GM12878 (cell line): ENCODE data around the gene SIM2. TPM values are rescaled to one million over a fixed set of nuclear protein-coding genes. Genes with fewer than 3 reads are reported as not detected.

ENCODE experiments used
- ATAC-seq: fragments of 200-7000 bp; cut with Tn5 transposase; 3 replicates; pipeline ENCODE4 v1.9.1; 2020; ENCODE audit warnings: mild to moderate bottlenecking, moderate library complexity
- BruUV-seq: library from RNA; stranded (reverse); fragments of 400-500 nt; replicated peaks from 2 replicates; lab custom pipeline; 2021; lab: Mats Ljungman, UMichigan
- CTCF ChIA-PET: fragments of 300-600 bp; sonication (Branson Sonifier 250); formaldehyde crosslinking; extraction: SDS; loops from one replicate; lab custom pipeline; 2021; ENCODE audit warnings: inconsistent platforms; lab: Yijun Ruan, JAX
- POLR2A ChIA-PET: fragments of 350-600 bp; formaldehyde crosslinking; extraction: SDS; loops from one replicate; lab custom pipeline; 2021; ENCODE audit warnings: inconsistent platforms; lab: Charles Lee
- RAD21 ChIA-PET: fragments of 300-600 bp; sonication (Branson Sonifier 250); formaldehyde crosslinking; loops from one replicate; lab custom pipeline; 2023; ENCODE audit warnings: antibody characterized with exemption; ENCODE audit not compliant: unreplicated experiment; lab: Charles Lee
- SMC1A ChIA-PET: fragments of 300-600 bp; sonication (Branson Sonifier 250); formaldehyde crosslinking; loops from one replicate; lab custom pipeline; 2023; ENCODE audit not compliant: unreplicated experiment, uncharacterized antibody; lab: Charles Lee
- DNase-seq: peaks from one replicate; pipeline ENCODE4 v3.0.0-alpha.2; 2011; ENCODE audit warnings: low read depth, low spot score
- FAIRE-seq: peaks from 3 replicates; lab custom pipeline; 2011; peaks lifted over from hg19 to GRCh38; lab: Jason Lieb, UNC
- H2AFZ ChIP-seq: 2 replicates; pipeline ENCODE4 v1.6.0; 2011; ENCODE audit warnings: low read depth, low read length, control low read depth; ENCODE audit not compliant: control insufficient read depth
- H3K27ac ChIP-seq: 2 replicates; pipeline ENCODE4 v1.5.1; 2011; ENCODE audit warnings: control low read depth; ENCODE audit not compliant: control insufficient read depth, insufficient read depth
- H3K27me3 ChIP-seq, 2 experiments: replicated peaks in 1 of 2; 2 replicates each; pipeline versions ENCODE4 v1.6.0 to v1.6.1; 2011; ENCODE audit warnings: low read length in 1 of 2; ENCODE audit not compliant: control insufficient read depth in 2 of 2, insufficient read depth in 2 of 2
- H3K36me3 ChIP-seq, 2 experiments: 2 replicates each; pipeline ENCODE4 v1.5.1; 2011; ENCODE audit warnings: low read length in 1 of 2; ENCODE audit not compliant: control insufficient read depth in 2 of 2, insufficient read depth in 2 of 2
- H3K4me1 ChIP-seq: 2 replicates; pipeline ENCODE4 v1.6.1; 2011; ENCODE audit warnings: mild to moderate bottlenecking, low read length, moderate library complexity, mixed read lengths; ENCODE audit not compliant: control insufficient read depth, insufficient read depth
- H3K4me2 ChIP-seq: 2 replicates; pipeline ENCODE4 v1.6.0; 2011; ENCODE audit warnings: control low read depth; ENCODE audit not compliant: control insufficient read depth, insufficient read depth
- H3K4me3 ChIP-seq: fragments of 200-600 bp; sonication (generic); 2 replicates; pipeline ENCODE4 v1.5.1; 2016
- H3K79me2 ChIP-seq: 2 replicates; pipeline ENCODE4 v1.6.0; 2011; ENCODE audit warnings: low read length; ENCODE audit not compliant: control insufficient read depth, insufficient read depth
- H3K9ac ChIP-seq: 2 replicates; pipeline ENCODE4 v1.8.0; 2011; ENCODE audit warnings: low read length, control low read depth, mixed read lengths; ENCODE audit not compliant: control insufficient read depth, insufficient read depth
- H3K9me3 ChIP-seq: replicated peaks from 3 replicates; pipeline ENCODE4 v1.5.1; 2011; ENCODE audit warnings: mild to moderate bottlenecking, low read length; ENCODE audit not compliant: control insufficient read depth, insufficient read depth
- H4K20me1 ChIP-seq: 2 replicates; pipeline ENCODE4 v1.6.0; 2011; ENCODE audit not compliant: control insufficient read depth, insufficient read depth
- ATF7 ChIP-seq: fragments of 450-650 bp; IDR thresholded peaks from 2 replicates; pipeline ENCODE4 v1.6.1; 2016; ENCODE audit warnings: low read depth, mild to moderate bottlenecking
- CUX1 ChIP-seq: IDR thresholded peaks from 2 replicates; pipeline ENCODE4 v1.6.1; 2012; ENCODE audit warnings: improper control_type of control experiment, low read depth, low read length; ENCODE audit not compliant: insufficient replicate concordance
- E2F4 ChIP-seq: IDR thresholded peaks from 2 replicates; pipeline ENCODE4 v1.6.1; 2012; ENCODE audit warnings: low read depth, low read length, improper control_type of control experiment
- IKZF1 ChIP-seq: fragments of 450-650 bp; conservative IDR thresholded peaks from 2 replicates; pipeline ENCODE4 v1.6.1; 2017; ENCODE audit warnings: antibody characterized with exemption, mild to moderate bottlenecking
- MAX ChIP-seq: IDR thresholded peaks from 2 replicates; pipeline ENCODE4 v1.6.1; 2012; ENCODE audit warnings: low read depth, low read length, improper control_type of control experiment
- STAT1 ChIP-seq: fragments of 450-650 bp; conservative IDR thresholded peaks from 2 replicates; pipeline ENCODE4 v1.6.1; 2014; ENCODE audit warnings: antibody characterized with exemption, mild to moderate bottlenecking
- ZNF622 ChIP-seq: fragments of 450-650 bp; IDR thresholded peaks from 2 replicates; pipeline ENCODE4 v1.6.1; 2017; ENCODE audit warnings: mild to moderate bottlenecking, inconsistent platforms
- ZSCAN29 ChIP-seq: fragments of 450-650 bp; IDR thresholded peaks from 2 replicates; pipeline ENCODE4 v1.6.1; 2017; ENCODE audit warnings: mild to moderate bottlenecking, moderate library complexity
- WGBS: methylation state at CpG from one replicate; pipeline ENCODE4 v1.1.6; 2016; ENCODE audit warnings: low lambda C conversion rate; ENCODE audit not compliant: insufficient replicate concordance, insufficient coverage; ENCODE audit errors: missing lambda C conversion rate; 5-methylcytosine and 5-hydroxymethylcytosine counted together
- in situ Hi-C: fragments of 300-500 bp; cut with MboI; formaldehyde crosslinking; loops from 9 replicates; pipeline ENCODE4 v1.14.3; 2018; ENCODE audit warnings: mixed read lengths
- intact Hi-C: fragments of 100-400 bp; cut with micrococcal nuclease; formaldehyde crosslinking; loops from one replicate; pipeline ENCODE4 v1.14.2; 2022; ENCODE audit not compliant: unreplicated experiment
- polyA plus RNA-seq, 11 experiments: library from polyadenylated mRNA; depleted of rRNA in 4 of 11; unstranded in 6 of 11; stranded (reverse) in 5 of 11; fragments of >200 nt; fragmentation: Nextera tagmentation in 4 of 11; fragmentation: Illumina TruSeq in 1 of 11; extraction: Ambion mirVana in 4 of 11; extraction: Trizol in 1 of 11; gene quantifications; 1 replicate in 1 of 11; 2 replicates in 10 of 11; pipeline versions ENCODE4 v1.2.1 to v1.2.3, GENCODE V29; 2011 to 2016; ENCODE audit warnings: inconsistent platforms in 2 of 11, missing spikeins in 2 of 11, low read depth in 1 of 11
- total RNA-seq, 4 experiments: library from RNA; depleted of rRNA in 3 of 4; stranded (reverse); fragments of >200 nt in 3 of 4; fragmentation: Illumina TruSeq in 1 of 4; extraction: Trizol in 1 of 4; gene quantifications; 2 replicates each; pipeline versions ENCODE4 v1.2.1 to v1.2.3, GENCODE V29; 2013 to 2021
- TF ChIP-seq, protein P1 (sequence below): fragments of 450-650 bp; IDR thresholded peaks from 2 replicates; pipeline ENCODE4 v1.6.1; 2017; ENCODE audit warnings: antibody characterized with exemption, mild to moderate bottlenecking, moderate library complexity

Gene SIM2
- total and polyA plus RNA-seq, 10 of the 15 experiments (the other 5 are each of a cell fraction or from before 2014, with no cell fraction given): 0.02 to 0.15 (median 0.05) TPM; not detected in 7

- BruUV-seq: no TSS peak
- DNase-seq: no peak
- no peak overlapping the region for H3K27ac ChIP-seq
- 69% methylated on average over 8 of the region's 8 CpGs for WGBS
- in situ Hi-C loops (no loop called here), intact Hi-C loops (no loop called here)
- SMC1A ChIA-PET: no interaction called here
- H3K9me3 ChIP-seq: no peaks in the 10 kb centered on the region
- no peak overlapping the region for H2AFZ ChIP-seq
- H3K79me2 ChIP-seq: no peaks in the 10 kb centered on the region
- RAD21 ChIA-PET: no interaction called here
- no peak overlapping the region for H3K4me2 ChIP-seq
- CTCF ChIA-PET: no interaction called here
- no peak for FAIRE-seq
- H3K36me3 ChIP-seq: no peaks in the 10 kb centered on the region
- POLR2A ChIA-PET: no interaction called here
- H3K9ac ChIP-seq: no peak overlapping the region
- no peak overlapping the region for H3K4me3 ChIP-seq
- no peak for TF ChIP-seq ZNF622
- no peak for TF ChIP-seq ZSCAN29
- TF ChIP-seq, protein P1, sequence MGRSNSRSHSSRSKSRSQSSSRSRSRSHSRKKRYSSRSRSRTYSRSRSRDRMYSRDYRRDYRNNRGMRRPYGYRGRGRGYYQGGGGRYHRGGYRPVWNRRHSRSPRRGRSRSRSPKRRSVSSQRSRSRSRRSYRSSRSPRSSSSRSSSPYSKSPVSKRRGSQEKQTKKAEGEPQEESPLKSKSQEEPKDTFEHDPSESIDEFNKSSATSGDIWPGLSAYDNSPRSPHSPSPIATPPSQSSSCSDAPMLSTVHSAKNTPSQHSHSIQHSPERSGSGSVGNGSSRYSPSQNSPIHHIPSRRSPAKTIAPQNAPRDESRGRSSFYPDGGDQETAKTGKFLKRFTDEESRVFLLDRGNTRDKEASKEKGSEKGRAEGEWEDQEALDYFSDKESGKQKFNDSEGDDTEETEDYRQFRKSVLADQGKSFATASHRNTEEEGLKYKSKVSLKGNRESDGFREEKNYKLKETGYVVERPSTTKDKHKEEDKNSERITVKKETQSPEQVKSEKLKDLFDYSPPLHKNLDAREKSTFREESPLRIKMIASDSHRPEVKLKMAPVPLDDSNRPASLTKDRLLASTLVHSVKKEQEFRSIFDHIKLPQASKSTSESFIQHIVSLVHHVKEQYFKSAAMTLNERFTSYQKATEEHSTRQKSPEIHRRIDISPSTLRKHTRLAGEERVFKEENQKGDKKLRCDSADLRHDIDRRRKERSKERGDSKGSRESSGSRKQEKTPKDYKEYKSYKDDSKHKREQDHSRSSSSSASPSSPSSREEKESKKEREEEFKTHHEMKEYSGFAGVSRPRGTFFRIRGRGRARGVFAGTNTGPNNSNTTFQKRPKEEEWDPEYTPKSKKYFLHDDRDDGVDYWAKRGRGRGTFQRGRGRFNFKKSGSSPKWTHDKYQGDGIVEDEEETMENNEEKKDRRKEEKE: no peak
- no peak for TF ChIP-seq IKZF1
- TF ChIP-seq STAT1: no peak
- TF ChIP-seq ATF7: no peak
- TF ChIP-seq E2F4: no peak
- no peak for TF ChIP-seq CUX1
- no peak for TF ChIP-seq MAX
- TF ChIP-seq, all 136 proteins: peak for 0
- ATAC-seq: no peak
- H3K27me3 ChIP-seq: no peaks in the 10 kb centered on the region
- H4K20me1 ChIP-seq: no peaks in the 10 kb centered on the region
- no peaks in the 10 kb centered on the region for H3K4me1 ChIP-seq
These were observed 70.3 kb downstream of the SIM2 start for GRCh38 chr21:36769051-36769839.
